T-cell (primary cell): Measurements from ENCODE around the gene METTL14. TPM values are rescaled to one million over a fixed set of nuclear protein-coding genes. Genes with fewer than 3 reads are reported as not detected.

Experiments
- ATAC-seq, 4 experiments: fragments of 200-7000 bp in 3 of 4; fragments of 150-1000 bp in 1 of 4; cut with Tn5 transposase; replicated peaks in 1 of 4; 1 replicate in 3 of 4; 2 replicates in 1 of 4; pipeline ENCODE4 v1.10.0; 2021; ENCODE audit warnings: moderate library complexity in 3 of 4, mild to moderate bottlenecking in 2 of 4, moderate number of reproducible peaks in 1 of 4
- CTCF ChIA-PET, 2 donors: fragments of 300-600 bp; sonication (Branson Sonifier 250); formaldehyde crosslinking; loops; one replicate each; lab custom pipeline; 2022; ENCODE audit warnings: antibody characterized with exemption in 2 of 2; lab: Charles Lee
- POLR2A ChIA-PET, 2 donors: fragments of 300-600 bp; sonication (Branson Sonifier 250); formaldehyde crosslinking; loops; one replicate each; lab custom pipeline; 2022; ENCODE audit warnings: antibody characterized with exemption in 2 of 2; lab: Charles Lee
- DNase-seq, 35 experiments: peaks; one replicate each; pipeline versions ENCODE4 v3.0.0 to v3.0.0-alpha.2; 2013 to 2023
- H3K27ac ChIP-seq: one replicate; pipeline ENCODE4 v1.5.1; 2013; ENCODE audit warnings: low read length
- H3K27me3 ChIP-seq, 2 experiments: replicated peaks in 1 of 2; 1 replicate in 1 of 2; 2 replicates in 1 of 2; pipeline versions ENCODE4 v1.6.1 to v1.7.0; 2013; ENCODE audit warnings: low read length in 1 of 2, mixed read lengths in 1 of 2; ENCODE audit not compliant: control insufficient read depth in 2 of 2, insufficient read depth in 2 of 2; ENCODE audit errors: extremely low read depth in 1 of 2
- H3K36me3 ChIP-seq, 2 donors: 1 replicate in 1 of 2; 2 replicates in 1 of 2; pipeline versions ENCODE4 v1.6.1 to v1.7.0; 2013; ENCODE audit warnings: low read length in 1 of 2; ENCODE audit not compliant: control insufficient read depth in 2 of 2, insufficient read depth in 1 of 2; ENCODE audit errors: extremely low read depth in 1 of 2
- H3K4me1 ChIP-seq, 2 experiments: 1 replicate in 1 of 2; 2 replicates in 1 of 2; pipeline versions ENCODE4 v1.6.1 to v1.7.0; 2013; ENCODE audit warnings: low read length in 2 of 2, mixed read lengths in 1 of 2; ENCODE audit not compliant: insufficient read depth in 2 of 2, control insufficient read depth in 1 of 2; ENCODE audit errors: extremely low read depth in 1 of 2
- H3K4me3 ChIP-seq, 2 donors: 1 replicate in 1 of 2; 2 replicates in 1 of 2; pipeline versions ENCODE4 v1.5.1 to v1.7.0; 2013; ENCODE audit warnings: mild to moderate bottlenecking in 2 of 2, low read length in 1 of 2, moderate library complexity in 1 of 2; ENCODE audit not compliant: control insufficient read depth in 1 of 2; ENCODE audit errors: extremely low read depth in 1 of 2
- H3K9me3 ChIP-seq: 2 replicates; pipeline ENCODE4 v1.7.0; 2013
- H3K27ac Mint-ChIP-seq, 2 donors: one replicate each; pipeline ENCODE4 v1.8.0; 2020 to 2021; ENCODE audit warnings: mild to moderate bottlenecking in 2 of 2, mixed read lengths in 2 of 2
- H3K27me3 Mint-ChIP-seq, 2 donors: one replicate each; pipeline ENCODE4 v1.8.0; 2021 to 2022; ENCODE audit warnings: mixed read lengths in 2 of 2
- H3K36me3 Mint-ChIP-seq: one replicate; pipeline ENCODE4 v1.8.0; 2021; ENCODE audit warnings: mixed read lengths
- H3K4me1 Mint-ChIP-seq, 3 donors: one replicate each; pipeline ENCODE4 v1.8.0; 2020 to 2022; ENCODE audit warnings: mixed read lengths in 3 of 3, mild to moderate bottlenecking in 1 of 3
- H3K4me3 Mint-ChIP-seq, 3 donors: one replicate each; pipeline ENCODE4 v1.8.0; 2020 to 2022; ENCODE audit warnings: mild to moderate bottlenecking in 3 of 3, mixed read lengths in 3 of 3, moderate library complexity in 3 of 3
- H3K9me3 Mint-ChIP-seq, 3 donors: one replicate each; pipeline ENCODE4 v1.8.0; 2020 to 2022; ENCODE audit warnings: mixed read lengths in 3 of 3
- WGBS: methylation state at CpG from one replicate; pipeline ENCODE4 v1.1.5; 2013; ENCODE audit warnings: missing lambda C conversion rate; ENCODE audit not compliant: insufficient coverage; 5-methylcytosine and 5-hydroxymethylcytosine counted together
- total RNA-seq, 35 experiments: library from RNA in 6 of 35; stranded (reverse) in 6 of 35; fragments of 120-200 nt in 1 of 35; gene quantifications; one replicate each; pipeline versions ENCODE4 v1.2.1 to v1.2.4 and lab custom pipeline; 2013 to 2026

METTL14 gene
- total RNA-seq, 5 donors from 2014 or later (not counting 1 experiment from before 2014, with no cell fraction given): 39.4 to 53.8 (median 48.9) TPM

- Mint-ChIP-seq H3K27ac (no peak overlapping the region), H3K9me3 (no peaks in the 10 kb centered on the region), H3K4me1 (peaks cover 0 to 1% (median 0%) of the 10 kb centered on the region in 3 donors), H3K36me3 (peaks cover 51% of the 10 kb centered on the region), H3K27me3 (no peaks in the 10 kb centered on the region), H3K4me3 (no peak overlapping the region)
- Histone ChIP-seq H3K27ac (no peak overlapping the region), H3K27me3 (no peaks in the 10 kb centered on the region), H3K4me3 (no peak overlapping the region), H3K36me3 (peaks cover 0 to 48% of the 10 kb centered on the region in 2 donors), H3K9me3 (no peaks in the 10 kb centered on the region), H3K4me1 (no peaks in the 10 kb centered on the region)
- ChIA-PET CTCF (interaction anchor here (1.1 to 1.2 kb wide), 2 partner anchors 11 to 102 kb away, joined by 3 read pairs; no protein-coding TSS in a partner anchor), POLR2A (no interaction called here)
- no CpG with 5 or more reads among the region's 3 CpGs for WGBS
- DNase-seq: no peak
- ATAC-seq: no peak
Observed at GRCh38 chr4:118762730-118763477, 77.7 kb downstream of the METTL14 start.

Other genes starting within 250 kb of the METTL14 start
- gene SEC24D, start 150.7 kb downstream of the METTL14 start, total RNA-seq: 10 to 100 TPM; 17.0 to 32.3 (median 21.7) TPM
- 1 to 10 TPM in 3 of 5 donors, under 1 TPM in 2; 0.21 to 1.6 (median 1.2) TPM for gene SYNPO2, start 203.5 kb downstream of the METTL14 start, total RNA-seq